Measurements from ENCODE around the gene CCL15. TPM values are rescaled to one million over a fixed set of nuclear protein-coding genes. Genes with fewer than 3 reads are reported as not detected.
A peak's percentile ranks its signal among the peaks of the same experiment; 100 is the strongest.

The CCL15 gene
- total and polyA plus RNA-seq, 2 donors from 2014 or later = 0.82 to 22.2 TPM

GRCh38 chr17:35972066-35972465, 29.3 kb downstream of the CCL15 start:
- DNase-seq = no peak
- TF ChIP-seq CTCF (IDR thresholded peaks at IDR 0.05; ENCODE audit: borderline replicate concordance, extremely low read depth, insufficient read depth) = no peak
- no peaks in the 10 kb centered on the region for H3K27me3 ChIP-seq (ENCODE audit: control insufficient read depth, insufficient read depth, low read length)
- peaks cover 0 to 14% (median 14%) of the 10 kb centered on the region in 3 donors for H3K4me1 ChIP-seq (ENCODE audit: control insufficient read depth in 2 of 3, insufficient read depth in 2 of 3, low read depth in 1 of 3, low read length in 3 of 3)
- no peak overlapping the region for H3K27ac ChIP-seq (ENCODE audit: low read depth in 2 of 2, low read length in 2 of 2)
- intact Hi-C loops (cut with DNase I) = no loop called here
- H3K4me3 ChIP-seq (ENCODE audit: low read length in 3 of 3) = no peak overlapping the region
- H3K36me3 ChIP-seq (ENCODE audit: control insufficient read depth in 2 of 3, insufficient read depth in 3 of 3, low read length in 3 of 3) = no peaks in the 10 kb centered on the region
- FAIRE-seq = no peak
- no peak overlapping the region for H3K9ac ChIP-seq (ENCODE audit: low read length in 3 of 3)
- H3K9me3 ChIP-seq (ENCODE audit: control insufficient read depth in 2 of 3, insufficient read depth in 1 of 3, low read length in 3 of 3) = no peaks in the 10 kb centered on the region

GRCh38 chr17:35969558-35970380, 31.6 kb downstream of the CCL15 start:
- Histone ChIP-seq H3K36me3 (ENCODE audit: control insufficient read depth in 2 of 3, insufficient read depth in 3 of 3, low read length in 3 of 3) (no peaks in the 10 kb centered on the region), H3K4me1 (ENCODE audit: control insufficient read depth in 2 of 3, insufficient read depth in 2 of 3, low read depth in 1 of 3, low read length in 3 of 3) (peaks cover 0 to 14% (median 12%) of the 10 kb centered on the region in 3 donors), H3K9ac (ENCODE audit: low read length in 3 of 3) (no peak overlapping the region), H3K27me3 (ENCODE audit: control insufficient read depth, insufficient read depth, low read length) (no peaks in the 10 kb centered on the region), H3K4me3 (ENCODE audit: low read length in 3 of 3) (no peak overlapping the region), H3K27ac (ENCODE audit: low read depth in 2 of 2, low read length in 2 of 2) (no peak overlapping the region), H3K9me3 (ENCODE audit: control insufficient read depth in 2 of 3, insufficient read depth in 1 of 3, low read length in 3 of 3) (no peaks in the 10 kb centered on the region)
- TF ChIP-seq CTCF (IDR thresholded peaks at IDR 0.05; ENCODE audit: borderline replicate concordance, extremely low read depth, insufficient read depth) = peak; percentile 95
- intact Hi-C loops (cut with DNase I) = no loop called here
- DNase-seq (peak in 4 of 5 donors; percentile 88 to 94 (median 92)), FAIRE-seq (no peak)

- H3K27ac ChIP-seq (ENCODE audit: low read depth in 2 of 2, low read length in 2 of 2) = no peak overlapping the region
- intact Hi-C loops (cut with DNase I) = no loop called here
- no peak overlapping the region for H3K9ac ChIP-seq (ENCODE audit: low read length in 3 of 3)
- DNase-seq (no peak), FAIRE-seq (no peak)
- TF ChIP-seq CTCF (IDR thresholded peaks at IDR 0.05; ENCODE audit: borderline replicate concordance, extremely low read depth, insufficient read depth) = no peak
- H3K27me3 ChIP-seq (ENCODE audit: control insufficient read depth, insufficient read depth, low read length) = no peaks in the 10 kb centered on the region
- peaks cover 0 to 12% (median 8%) of the 10 kb centered on the region in 3 donors for H3K4me1 ChIP-seq (ENCODE audit: control insufficient read depth in 2 of 3, insufficient read depth in 2 of 3, low read depth in 1 of 3, low read length in 3 of 3)
- no peak overlapping the region for H3K4me3 ChIP-seq (ENCODE audit: low read length in 3 of 3)
- H3K36me3 ChIP-seq (ENCODE audit: control insufficient read depth in 2 of 3, insufficient read depth in 3 of 3, low read length in 3 of 3) = no peaks in the 10 kb centered on the region
- H3K9me3 ChIP-seq (ENCODE audit: control insufficient read depth in 2 of 3, insufficient read depth in 1 of 3, low read length in 3 of 3) = no peaks in the 10 kb centered on the region
Measured at GRCh38 chr17:35968520-35969054, 32.8 kb downstream of the CCL15 start.

Data from kidney (tissue), 14 donors.